Peyer's patch (tissue), 4 donors: ENCODE measurements around the gene ECSIT.

Experiments used
- CTCF ChIP-seq, 6 experiments: fragments of 450-650 bp in 4 of 6; fragments of 200-600 bp in 2 of 6; sonication (generic) in 1 of 6; IDR thresholded peaks; one replicate each; pipeline ENCODE4 v1.5.1; 2017 to 2019; ENCODE audit warnings: antibody characterized with exemption in 6 of 6, mild to moderate bottlenecking in 3 of 6, moderate library complexity in 1 of 6
- POLR2A ChIP-seq, 2 donors: fragments of 450-650 bp; IDR thresholded peaks; one replicate each; pipeline ENCODE4 v1.5.1; 2017; ENCODE audit warnings: antibody characterized with exemption in 2 of 2, mild to moderate bottlenecking in 2 of 2, moderate library complexity in 2 of 2

GRCh38 chr19:11510444-11510843 lies 18.5 kb downstream of the ECSIT start:
- TF ChIP-seq CTCF (IDR thresholded peaks at IDR 0.05) (no peak), POLR2A (IDR thresholded peaks at IDR 0.05) (no peak)
